ENCODE results near the gene RELB.

The RELB gene

GRCh38 chr19:45061965-45062364, 60.7 kb downstream of the RELB start:
- no peak for DNase-seq (ENCODE audit: low read depth)

- no peak for DNase-seq (ENCODE audit: low read depth)
Observed at GRCh38 chr19:45063851-45064801, 62.9 kb downstream of the RELB start.

GRCh38 chr19:45066921-45067661, 65.8 kb downstream of the RELB start:
- no peak for DNase-seq (ENCODE audit: low read depth)

GRCh38 chr19:45068041-45068440, 66.8 kb downstream of the RELB start:
- DNase-seq (ENCODE audit: low read depth) = no peak

- DNase-seq (ENCODE audit: low read depth) = no peak
Observed at GRCh38 chr19:45069056-45069455, 67.8 kb downstream of the RELB start.

- no peak for DNase-seq (ENCODE audit: low read depth)
Observed at GRCh38 chr19:45070214-45070613, 69.0 kb downstream of the RELB start.

GRCh38 chr19:45070861-45071544, 69.7 kb downstream of the RELB start:
- DNase-seq (ENCODE audit: low read depth) = no peak

- DNase-seq (ENCODE audit: low read depth) = no peak
Observed at GRCh38 chr19:45071545-45071938, 70.3 kb downstream of the RELB start.

- DNase-seq (ENCODE audit: low read depth) = no peak
Observed at GRCh38 chr19:45071969-45072790, 70.9 kb downstream of the RELB start.

- no peak for DNase-seq (ENCODE audit: low read depth)
Observed at GRCh38 chr19:45074744-45075300, 73.6 kb downstream of the RELB start.

- DNase-seq (ENCODE audit: low read depth) = no peak
Observed at GRCh38 chr19:45075301-45076028, 74.2 kb downstream of the RELB start.

GRCh38 chr19:45076029-45076850, 75.0 kb downstream of the RELB start, which contains the start of gene ZNF296:
Gene ZNF296, minus strand, starts transcription at chr19:45076478. Its CDS starts 105 bp downstream, at chr19:45076373.
- peak; percentile 86 for DNase-seq (ENCODE audit: low read depth)

GRCh38 chr19:45076851-45077730, 75.8 kb downstream of the RELB start:
- no peak for DNase-seq (ENCODE audit: low read depth)

GRCh38 chr19:45078390-45079062, 77.3 kb downstream of the RELB start:
- no peak for DNase-seq (ENCODE audit: low read depth)

- DNase-seq (ENCODE audit: low read depth) = peak; percentile 88
Observed at GRCh38 chr19:45079063-45079910, 78.0 kb downstream of the RELB start, which contains the start of gene GEMIN7. Gene GEMIN7, plus strand, starts transcription at chr19:45079260. Its CDS starts 10,855 bp downstream, at chr19:45090115.

GRCh38 chr19:45079911-45080370, 78.7 kb downstream of the RELB start:
- no peak for DNase-seq (ENCODE audit: low read depth)

- no peak for DNase-seq (ENCODE audit: low read depth)
Observed at GRCh38 chr19:45082170-45082569, 80.9 kb downstream of the RELB start.
